GM19438 (cell line): ENCODE measurements around the gene DYNLRB1.

ENCODE experiments used
- ATAC-seq: cut with Tn5 transposase; IDR thresholded peaks from one replicate; pipeline ENCODE4 v1.9.1; 2021; ENCODE audit warnings: low read depth; ENCODE audit not compliant: unreplicated experiment

The DYNLRB1 gene

DNA sequence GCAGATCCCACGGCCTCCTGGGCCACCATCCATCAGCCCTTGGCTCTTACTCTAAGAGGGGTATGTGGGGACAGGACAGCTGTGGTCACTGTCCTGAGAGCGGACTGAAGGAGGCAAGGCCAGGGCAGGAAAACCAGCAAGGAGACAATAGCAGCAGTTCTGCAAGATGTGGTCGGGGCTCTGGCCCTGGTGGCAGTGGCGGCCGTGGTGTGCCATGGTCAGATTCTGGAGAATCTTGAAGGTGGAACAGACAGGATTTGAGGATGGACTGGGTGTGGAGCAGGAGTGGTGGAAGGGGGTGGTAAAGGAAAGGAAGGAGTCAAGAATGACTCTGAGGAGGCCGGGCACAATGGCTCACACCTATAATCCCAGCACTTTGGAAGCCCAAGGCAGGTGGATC is 36.3 kb downstream of the DYNLRB1 start:
- no peak for ATAC-seq

DNA sequence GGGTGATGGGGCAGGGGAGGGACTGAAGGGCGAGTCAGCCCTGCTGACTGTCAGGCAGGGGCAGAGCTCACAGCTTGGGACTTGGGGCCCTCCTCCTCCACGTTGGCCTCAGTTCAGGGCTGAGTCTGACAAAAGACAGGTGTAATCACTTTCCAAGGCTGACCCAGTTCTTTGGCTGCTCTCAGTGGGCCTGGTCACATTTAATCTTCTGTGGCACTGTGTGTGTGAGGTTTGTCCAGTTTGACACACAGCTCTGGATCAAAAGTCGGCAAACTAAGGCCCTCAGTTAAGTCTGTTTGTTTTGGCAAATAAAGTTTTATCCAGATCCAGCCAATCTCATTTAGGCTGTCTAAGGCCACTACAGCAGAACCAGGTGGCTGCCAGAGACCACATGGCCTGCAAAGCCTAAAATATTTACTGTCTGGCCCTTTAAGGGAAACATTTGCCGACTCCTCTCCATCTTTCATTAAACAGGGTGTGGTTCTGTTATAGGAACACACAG is 37.2 kb downstream of the DYNLRB1 start:
- no peak for ATAC-seq

DNA sequence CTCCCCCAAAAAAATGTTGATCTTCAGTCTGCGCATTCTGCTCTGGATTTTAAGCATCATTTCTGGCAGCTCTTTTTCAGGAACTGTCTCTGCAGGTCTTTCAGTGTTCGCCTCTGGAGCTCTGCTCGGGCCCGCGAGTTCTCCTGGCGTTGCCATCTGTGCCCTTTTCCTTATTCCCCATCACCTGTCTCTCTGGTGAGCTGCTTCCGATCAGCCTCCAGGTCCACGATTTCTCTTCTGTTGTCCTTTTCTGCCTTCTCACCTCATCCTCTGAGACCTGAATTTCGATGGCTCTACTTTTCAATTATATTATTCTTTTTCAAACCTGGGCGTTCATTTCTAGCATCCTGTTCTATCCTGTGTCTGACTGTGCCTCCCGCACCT is 41.7 kb downstream of the DYNLRB1 start:
- ATAC-seq = no peak

DNA sequence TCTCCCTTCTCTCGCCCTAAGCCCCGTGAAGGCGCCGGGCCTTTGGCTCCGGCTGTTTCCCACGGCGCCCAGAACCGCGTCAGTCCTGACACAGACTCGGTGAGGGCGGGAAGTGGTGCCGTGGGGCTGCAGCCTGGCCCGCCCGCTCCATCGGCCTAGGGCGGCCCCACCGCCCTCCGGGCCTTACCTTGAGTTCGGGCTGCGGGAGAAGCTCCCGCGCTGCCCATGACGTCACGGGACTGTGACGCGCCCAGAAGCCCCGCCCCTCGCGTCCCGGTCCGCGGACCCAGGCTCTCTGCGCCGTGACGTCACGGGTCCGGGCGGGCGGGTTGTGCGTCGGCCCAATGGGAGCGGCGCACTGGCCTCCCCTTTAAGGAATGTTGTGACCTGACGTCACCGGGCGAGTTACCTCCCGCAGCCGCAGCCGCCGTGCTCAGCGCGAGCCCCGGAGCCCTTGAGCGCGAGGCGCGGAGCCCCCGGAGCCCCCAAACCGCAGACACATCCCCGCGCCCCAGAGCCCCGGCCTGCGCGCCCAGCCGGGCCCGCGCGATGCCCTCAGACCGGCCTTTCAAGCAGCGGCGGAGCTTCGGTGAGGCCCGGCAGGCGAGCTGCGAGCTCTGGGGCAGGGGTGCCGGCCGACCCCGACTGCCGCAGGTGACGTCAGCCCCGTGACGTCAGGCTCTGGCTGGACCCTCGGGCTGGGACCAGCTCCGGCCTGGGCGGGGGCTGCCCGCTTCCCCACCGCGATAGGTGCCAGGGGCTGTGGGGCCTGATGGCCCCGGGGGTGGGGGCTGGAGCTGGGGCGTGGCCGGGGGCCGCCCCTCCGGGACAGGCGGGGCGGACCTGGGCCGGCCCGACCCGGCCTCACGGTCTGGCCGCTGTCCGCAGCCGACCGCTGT is 42.3 kb downstream of the DYNLRB1 start, which contains the start of gene MAP1LC3A:
MAP1LC3A (plus strand) TSS at position 399 of the 899 bp plus-strand sequence; CDS start at position 550, 151 bp downstream.
- no peak for ATAC-seq

DNA sequence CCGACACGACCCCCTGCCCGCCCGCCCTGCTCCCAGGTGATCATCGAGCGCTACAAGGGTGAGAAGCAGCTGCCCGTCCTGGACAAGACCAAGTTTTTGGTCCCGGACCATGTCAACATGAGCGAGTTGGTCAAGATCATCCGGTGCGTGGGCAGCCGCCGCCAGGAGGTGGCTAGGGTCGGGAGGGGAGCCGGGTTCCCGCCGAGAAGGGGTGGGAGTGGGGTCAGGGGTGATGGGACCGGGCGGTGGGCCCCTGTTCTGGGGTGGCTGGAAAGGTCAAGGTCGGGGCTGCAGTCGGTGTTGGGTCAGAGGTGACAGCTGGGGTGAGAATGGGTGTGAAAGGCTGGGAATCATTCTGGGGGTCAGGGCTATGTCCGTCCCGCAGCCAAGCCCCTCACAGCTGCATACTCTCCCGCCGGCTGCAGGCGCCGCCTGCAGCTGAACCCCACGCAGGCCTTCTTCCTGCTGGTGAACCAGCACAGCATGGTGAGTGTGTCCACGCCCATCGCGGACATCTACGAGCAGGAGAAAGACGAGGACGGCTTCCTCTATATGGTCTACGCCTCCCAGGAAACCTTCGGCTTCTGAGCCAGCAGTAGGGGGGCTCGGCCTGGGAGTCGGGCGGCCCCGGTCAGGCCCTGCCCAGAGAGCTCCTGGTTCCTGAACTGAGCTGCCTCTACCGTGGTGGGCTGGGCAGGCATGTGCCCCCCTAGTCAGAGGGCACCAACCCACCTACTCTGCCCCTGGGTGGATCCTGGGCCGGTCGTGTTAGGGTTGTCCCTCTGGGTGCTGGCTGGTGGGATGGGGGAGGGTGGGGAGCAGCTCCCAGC is 43.3 kb downstream of the DYNLRB1 start:
- no peak for ATAC-seq

DNA sequence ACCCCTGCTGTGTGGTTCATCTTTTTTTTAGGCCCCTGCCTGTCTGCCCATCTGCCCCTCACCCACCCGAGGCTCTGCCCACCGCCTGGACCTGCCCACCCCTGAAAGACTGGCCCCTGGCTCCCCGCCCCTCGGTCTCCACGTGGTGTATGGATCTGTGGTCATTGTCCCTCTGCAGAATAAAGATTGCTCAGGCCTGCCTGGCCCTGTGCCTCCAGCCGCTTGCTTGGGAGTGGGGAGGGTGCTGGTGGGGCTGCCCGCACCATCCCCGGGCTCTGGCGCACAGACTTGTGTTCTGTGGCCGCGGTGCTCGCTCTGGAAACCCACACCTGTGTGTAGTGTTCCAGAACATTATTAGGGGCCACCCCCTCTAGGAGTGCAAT is 43.9 kb downstream of the DYNLRB1 start:
- ATAC-seq = no peak

DNA sequence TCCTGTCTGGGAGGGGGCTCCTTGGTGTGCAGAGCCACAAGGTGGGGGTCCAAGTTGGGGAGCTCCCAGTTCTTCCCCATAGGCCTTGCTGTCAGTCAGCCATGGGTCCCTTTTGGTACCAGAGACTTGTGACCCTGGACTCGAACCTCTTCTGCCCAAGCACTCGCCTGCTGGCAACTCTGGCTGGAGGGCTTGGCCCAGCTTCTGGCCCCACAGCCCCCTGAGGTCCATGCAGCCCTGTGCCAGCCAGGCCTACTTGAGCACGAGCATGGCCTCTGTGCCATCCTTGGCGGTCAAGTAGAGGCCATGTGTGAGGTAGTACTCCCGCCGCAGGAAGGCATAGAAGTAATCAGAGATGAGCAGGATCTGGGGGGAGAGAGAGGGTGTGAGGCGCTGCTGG is 44.4 kb downstream of the DYNLRB1 start:
- no peak for ATAC-seq

DNA sequence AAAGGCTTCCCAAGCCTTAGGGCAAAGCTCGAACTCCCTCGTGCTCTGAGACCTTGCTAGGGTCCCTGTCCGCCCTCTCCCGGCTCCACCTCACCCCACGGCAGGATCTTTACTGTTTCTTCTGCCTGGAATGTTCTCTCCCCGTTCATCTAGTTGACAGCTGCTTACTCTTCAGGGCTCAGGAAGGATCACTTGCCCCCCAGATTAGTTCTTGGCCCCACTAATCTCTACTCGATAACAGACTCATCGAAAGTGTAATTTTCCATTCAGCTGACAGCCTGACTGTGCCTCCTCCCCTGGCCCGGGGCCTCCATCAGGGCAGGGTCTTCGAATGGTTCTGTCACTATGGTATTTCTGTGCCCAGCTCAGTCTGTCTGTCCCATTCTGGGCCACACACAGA is 45.4 kb downstream of the DYNLRB1 start:
- ATAC-seq = no peak

DNA sequence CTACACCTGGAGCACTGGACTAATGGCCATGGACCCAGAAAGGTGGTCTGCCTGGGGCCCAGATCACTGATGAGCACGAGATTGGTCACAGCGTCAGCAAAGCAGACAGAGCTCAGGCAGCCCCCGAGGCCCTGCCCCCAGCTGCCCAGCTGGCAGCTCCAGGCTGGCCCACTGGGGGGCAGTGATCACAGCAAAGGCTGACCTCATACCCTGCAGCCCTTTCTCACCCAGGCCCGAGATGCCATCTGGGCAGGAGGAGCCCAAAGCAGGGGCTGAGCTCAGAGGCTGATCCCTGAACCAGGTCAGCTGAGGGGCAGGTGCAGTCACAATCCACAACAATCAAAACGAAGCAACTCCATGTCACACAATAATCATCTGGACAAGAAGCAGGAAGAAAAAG is 46.4 kb downstream of the DYNLRB1 start:
- no peak for ATAC-seq

DNA sequence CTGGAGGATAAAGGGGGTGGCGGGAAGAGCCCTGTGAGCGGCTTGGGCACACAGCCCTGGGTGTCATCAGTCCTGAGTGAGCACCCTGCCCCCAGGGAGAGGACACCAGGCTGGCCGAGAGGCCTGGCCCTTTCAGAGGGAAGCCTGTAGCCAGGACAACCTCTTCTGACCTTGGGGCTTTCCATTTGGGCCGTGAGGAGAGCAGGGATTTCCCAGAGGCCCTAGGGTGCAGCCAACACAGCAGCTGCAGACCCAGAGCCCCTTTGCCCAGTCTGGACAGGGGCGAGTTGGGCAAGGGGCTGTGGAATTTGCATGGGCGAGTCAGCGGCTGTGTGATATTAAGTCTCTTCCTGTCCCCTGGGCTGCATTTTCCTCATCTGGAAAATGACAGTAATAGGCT is 48.6 kb downstream of the DYNLRB1 start:
- ATAC-seq = no peak

DNA sequence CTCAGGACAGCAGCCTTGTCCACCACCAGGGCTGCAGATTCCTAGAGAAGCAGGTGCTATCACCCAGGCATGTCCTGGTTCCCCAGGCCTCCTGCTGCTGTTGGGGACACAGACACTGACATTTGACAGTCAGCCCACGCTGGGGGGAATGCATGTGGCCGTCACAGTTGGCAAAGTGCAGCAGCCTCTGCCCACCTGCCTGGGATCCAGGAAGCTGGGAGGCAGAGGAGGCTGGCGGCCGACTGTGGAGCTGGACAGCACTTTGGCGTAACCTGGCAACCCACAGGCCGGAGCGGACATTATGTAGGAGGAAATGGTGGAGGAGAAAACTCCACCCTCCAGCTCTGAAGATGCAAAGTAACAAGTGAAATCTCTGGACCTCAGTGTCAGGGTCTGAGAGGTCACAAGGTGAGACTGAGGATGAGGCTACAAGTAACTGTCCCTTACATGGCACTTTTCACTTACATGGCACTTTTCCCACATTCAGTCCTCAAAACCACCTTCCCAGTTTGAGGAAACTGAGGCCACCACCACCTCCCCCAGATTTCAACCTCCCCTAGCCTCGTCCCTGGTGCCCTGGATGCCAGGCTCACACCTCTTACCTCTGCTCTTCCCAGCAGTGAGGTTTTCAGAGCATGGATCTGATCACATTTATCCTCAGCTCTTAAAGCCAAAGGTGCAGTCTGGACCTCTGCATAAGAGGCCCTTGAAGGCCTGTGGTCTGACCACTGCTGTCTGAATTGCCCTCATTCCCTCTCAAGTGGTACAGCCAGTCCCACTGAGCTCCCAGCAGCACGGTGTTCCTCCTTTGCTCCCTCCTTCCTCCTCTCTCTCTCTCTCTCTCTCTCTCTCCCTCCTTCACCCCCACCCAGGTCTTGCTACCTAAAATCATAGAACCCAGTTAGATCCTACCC is 51.0 kb downstream of the DYNLRB1 start:
- no peak for ATAC-seq

DNA sequence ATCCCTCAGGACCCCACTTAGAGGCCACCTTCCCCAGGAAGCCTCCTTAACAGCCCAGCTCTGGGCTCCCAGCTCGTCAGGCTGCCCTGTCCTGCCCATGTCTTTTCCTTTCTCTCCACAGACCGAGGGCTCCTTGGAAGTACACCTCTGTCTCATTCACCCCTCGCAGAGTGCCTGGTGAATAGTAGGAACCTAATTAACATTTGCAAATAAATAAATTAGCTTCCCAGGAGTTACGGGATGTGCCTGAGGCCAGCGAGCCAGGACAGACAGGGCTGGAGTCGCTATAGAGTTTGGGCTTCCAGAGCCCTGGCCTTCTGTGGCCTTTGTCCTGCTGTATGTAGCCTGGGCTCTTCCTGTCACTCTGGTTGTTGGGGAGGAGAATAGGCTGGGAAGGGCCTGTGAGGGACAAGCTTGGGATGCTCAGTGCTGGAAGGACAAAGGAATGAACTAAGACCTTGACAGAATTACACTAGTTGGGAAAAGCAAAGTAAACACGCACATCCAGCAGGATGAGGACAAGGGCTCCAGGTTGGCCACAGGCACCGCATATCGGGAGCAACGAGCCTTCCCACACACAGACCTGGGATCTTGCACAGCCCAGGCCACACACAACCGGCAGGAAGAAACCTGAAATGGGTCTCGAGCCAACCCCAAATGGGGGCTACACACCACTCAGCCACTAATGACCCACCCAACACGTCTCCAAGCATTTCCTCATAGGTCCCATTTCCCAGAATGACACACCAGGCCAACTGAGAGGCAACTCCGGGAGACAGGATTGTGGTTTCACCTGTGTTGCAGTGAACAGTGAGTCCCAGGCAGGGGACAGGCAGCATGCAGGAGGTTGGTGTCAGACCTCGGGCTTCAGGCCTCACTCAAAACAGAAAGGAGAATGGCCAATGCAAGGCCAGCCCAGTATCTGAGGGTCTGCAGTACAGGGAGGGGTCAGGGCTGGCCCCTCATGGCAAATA is 52.0 kb downstream of the DYNLRB1 start:
- ATAC-seq = no peak

DNA sequence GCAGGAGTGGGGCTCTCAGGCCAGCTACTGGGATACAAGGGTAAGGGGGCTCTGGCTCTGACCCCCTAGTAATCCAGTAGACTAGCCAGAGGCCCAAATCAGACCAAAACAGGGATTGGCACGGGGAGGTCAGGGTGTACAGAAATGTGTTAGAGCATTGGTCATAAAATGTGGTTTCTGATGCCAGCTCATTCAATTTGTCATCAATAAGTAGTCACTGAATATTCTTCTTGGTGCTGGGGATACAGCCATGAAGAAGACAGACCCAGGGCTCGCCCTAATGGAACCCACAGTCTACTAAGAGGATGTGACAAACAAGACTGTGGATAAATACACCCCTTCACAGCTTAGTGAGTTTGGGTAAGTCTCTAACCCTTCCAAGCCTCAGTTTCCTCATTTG is 53.4 kb downstream of the DYNLRB1 start:
- no peak for ATAC-seq

DNA sequence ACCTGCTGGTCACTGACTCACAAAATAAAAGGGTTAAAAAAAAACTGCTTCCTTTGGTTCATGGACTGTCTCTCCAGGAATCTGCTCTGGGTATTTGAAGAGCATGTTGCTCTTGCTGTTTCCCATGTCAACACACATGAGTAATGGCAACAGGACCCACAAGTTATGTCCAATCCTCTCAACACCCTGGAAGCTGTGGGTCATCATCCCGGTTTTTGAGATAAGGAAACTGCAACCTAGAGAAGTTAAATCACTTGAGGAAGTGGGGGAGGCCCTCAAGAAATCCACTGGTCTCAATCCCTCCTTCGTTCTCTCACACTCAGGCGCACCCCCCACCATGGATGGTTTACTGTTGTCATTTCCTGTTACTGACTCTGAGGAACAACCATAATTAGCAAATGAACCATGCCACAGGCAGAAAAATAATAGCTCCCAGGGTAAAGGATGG is 54.7 kb downstream of the DYNLRB1 start:
- ATAC-seq = no peak

DNA sequence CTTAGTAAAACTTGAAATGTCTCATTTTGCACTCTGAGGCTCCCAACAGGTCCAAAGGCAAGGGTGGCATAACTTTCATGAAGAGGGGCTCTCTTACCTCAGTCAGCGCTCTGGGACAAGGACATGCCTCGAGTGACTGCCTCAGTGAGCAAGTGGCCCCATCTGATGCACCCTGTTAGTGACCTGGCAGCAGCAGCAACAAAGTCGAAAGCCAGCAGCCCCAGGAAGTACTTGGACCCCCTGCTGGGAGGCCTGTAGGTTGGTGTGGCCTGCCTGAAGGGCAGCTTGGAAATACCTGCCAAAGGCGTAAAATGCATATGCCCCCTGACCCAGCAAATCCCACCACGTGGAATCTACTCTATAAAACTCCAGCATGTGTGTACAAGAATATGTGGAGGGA is 55.5 kb downstream of the DYNLRB1 start:
- ATAC-seq = no peak

DNA sequence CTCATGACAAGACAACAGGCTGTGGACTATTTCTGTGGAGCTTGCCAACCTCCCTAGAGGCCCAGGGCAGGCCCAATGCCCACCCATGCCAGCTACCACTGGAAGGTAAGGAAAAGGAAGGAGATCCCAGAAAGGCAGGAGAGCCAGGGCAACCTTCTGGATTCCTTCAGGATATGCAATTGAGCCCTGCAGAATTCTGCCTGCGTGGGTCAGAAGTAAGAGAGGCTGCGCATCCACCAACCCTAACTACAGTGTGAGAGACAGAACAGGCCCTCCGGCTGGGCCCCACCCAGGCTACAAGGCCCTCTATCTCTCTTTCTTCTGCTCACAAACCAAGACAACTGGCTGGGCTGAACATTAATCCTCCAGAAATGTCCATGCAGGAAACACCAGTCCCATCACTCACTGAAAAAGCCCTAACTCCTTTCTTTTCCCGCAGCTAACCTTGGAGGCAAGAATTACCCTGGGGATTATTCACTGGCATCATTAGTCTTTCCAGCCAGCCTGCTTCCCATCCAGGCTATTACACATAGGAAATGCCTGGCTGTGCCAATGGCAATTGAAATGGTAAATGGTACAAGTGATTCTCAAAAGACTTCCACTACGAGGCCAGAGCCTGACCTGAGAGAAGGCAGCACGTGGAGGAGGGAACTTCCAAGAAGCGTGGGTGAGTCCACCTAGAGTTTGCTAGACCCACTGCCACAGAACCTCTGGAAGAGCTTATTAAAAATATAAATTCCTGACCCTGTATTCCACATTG is 57.5 kb downstream of the DYNLRB1 start:
- no peak for ATAC-seq

DNA sequence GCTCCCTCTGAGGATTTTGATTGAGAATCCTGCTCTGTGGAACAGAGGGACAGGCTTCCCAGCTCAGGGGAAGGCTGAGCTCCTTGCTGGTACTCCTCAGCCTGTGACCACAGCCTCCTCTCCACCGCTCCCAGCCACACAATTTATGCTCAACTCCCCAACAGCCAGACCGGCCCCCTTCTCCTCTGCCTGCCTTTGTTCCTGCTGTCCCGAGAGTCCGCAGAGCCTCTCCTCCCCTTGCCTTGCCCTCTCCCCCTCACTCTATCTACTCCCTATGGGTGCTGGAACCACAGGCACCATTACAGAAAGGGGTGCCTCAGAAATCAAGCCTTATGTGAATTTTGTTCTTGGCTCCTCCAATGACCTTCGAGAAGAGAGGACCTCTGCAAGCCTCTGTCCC is 58.2 kb downstream of the DYNLRB1 start:
- ATAC-seq = no peak

DNA sequence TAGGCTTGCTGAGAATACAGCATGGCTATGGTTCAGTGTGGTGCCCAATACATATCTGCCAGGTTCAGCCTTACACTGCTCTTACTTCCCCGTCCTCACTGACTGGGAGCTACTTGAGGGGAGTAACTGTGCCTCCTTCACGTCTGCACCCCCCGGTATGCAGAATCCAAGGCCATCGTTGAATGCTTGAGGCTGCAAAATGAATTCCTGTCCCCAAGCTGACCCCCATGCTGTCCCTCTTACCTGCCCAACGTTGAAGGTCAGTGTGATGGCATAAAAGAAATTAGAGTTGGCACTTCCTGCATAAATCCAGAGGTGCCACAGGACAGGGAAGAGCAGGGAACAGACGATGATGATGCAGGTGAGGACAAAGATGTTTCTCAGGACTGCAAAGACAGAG is 58.6 kb downstream of the DYNLRB1 start:
- no peak for ATAC-seq

DNA sequence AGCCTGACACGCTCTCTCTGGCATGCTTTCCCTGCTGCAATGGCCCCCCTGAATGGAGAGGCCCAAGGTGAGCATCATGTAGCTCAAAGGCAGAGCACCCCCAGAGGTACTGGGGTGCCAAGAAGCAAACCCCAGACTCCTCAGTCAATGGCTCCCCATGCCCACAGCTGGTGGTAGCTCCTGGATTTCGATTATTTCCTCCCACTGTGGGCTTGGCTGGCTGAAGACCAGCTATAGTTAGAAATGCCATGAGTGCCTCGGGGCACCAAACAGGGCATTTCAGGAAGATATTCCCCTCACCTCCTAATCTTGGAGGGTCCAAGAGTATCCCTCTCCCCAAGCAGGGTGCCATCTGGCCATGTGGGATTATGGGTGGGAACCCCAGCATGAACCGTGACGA is 59.0 kb downstream of the DYNLRB1 start:
- no peak for ATAC-seq
